GM12873 (cell line): ENCODE measurements around the gene FBXO8.

Experiments used
- TF ChIP-seq, protein P1 (sequence below): IDR thresholded peaks from 2 replicates; pipeline ENCODE4 v1.5.1; 2012; ENCODE audit warnings: low read depth, mild to moderate bottlenecking, moderate library complexity, low read length, control low read depth; ENCODE audit not compliant: insufficient read depth; ENCODE audit errors: missing control alignments

Gene FBXO8

DNA sequence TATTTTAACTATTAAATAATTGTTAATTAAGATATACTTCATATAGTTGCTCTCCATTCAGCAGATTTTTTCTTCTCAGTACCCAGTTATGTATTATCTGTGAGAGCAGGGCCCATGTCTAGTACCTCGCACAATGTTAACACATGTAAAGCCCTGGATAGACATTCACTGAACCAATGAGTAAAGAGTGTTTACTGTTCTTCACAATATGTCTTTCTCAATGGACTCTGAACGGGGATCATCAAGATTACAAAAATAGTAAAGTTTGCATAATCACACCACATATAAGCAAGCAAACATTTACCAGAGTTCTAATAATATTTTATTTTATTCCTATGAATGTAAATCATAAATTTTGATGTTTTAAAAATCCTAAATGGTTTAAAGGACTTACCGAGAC is 47.1 kb downstream of the FBXO8 start:
- TF ChIP-seq, protein P1, sequence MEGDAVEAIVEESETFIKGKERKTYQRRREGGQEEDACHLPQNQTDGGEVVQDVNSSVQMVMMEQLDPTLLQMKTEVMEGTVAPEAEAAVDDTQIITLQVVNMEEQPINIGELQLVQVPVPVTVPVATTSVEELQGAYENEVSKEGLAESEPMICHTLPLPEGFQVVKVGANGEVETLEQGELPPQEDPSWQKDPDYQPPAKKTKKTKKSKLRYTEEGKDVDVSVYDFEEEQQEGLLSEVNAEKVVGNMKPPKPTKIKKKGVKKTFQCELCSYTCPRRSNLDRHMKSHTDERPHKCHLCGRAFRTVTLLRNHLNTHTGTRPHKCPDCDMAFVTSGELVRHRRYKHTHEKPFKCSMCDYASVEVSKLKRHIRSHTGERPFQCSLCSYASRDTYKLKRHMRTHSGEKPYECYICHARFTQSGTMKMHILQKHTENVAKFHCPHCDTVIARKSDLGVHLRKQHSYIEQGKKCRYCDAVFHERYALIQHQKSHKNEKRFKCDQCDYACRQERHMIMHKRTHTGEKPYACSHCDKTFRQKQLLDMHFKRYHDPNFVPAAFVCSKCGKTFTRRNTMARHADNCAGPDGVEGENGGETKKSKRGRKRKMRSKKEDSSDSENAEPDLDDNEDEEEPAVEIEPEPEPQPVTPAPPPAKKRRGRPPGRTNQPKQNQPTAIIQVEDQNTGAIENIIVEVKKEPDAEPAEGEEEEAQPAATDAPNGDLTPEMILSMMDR = no peak

DNA sequence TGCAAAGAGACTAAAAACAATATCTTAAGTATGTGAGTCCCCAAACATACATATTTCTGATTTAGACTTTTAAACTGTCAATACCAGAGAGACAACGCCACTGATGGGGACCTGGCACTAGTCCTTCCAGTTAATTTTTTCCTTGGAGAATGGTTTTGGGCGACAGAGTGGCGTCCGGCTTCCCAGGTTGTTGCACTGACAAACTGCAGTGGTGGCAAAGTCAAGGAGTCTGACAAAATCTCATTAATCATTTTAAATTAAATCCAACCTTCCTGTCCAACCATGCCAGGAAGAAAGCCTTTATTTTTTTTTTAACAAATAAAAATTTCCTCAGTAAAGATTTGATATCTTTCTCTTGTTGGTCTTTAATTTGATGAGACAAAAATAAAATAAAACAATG is 52.8 kb downstream of the FBXO8 start:
- TF ChIP-seq, protein P1 = no peak

DNA sequence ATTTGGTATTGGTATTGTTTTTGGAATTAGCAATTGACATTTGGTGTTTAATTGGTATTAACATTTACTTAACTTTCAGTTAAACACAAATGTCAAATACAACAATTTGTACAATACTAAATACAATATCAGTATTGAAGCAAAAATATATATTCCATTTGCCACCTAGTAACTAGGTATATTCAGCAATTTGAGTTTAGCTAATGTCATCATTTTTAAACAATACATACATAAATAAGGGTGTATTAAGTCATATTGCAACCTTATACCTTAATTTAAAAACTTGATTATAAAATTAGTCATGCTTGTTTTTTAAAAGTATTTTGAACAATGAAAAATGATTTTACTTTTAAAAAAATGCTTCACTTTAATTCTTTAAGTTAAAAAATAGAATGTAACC is 53.3 kb downstream of the FBXO8 start:
- TF ChIP-seq, protein P1 = no peak

DNA sequence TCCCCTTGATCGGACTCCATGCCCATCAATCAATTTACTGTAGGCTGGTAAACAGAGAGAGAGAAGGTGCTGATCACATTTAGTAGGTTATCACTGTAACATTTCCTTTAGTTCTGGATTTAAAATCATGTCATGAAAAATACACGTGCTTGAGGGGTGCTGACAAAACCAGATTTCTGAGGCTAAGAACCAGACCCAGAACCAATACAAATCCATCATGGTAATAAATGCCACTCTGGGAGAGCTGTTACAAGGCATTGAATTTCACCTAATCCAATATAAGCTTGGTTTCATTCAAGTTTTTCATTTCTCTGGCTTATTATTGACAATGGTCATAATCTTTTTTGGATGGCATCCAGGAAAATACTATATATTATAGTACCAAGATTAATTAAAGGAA is 54.5 kb downstream of the FBXO8 start:
- TF ChIP-seq, protein P1 = no peak

DNA sequence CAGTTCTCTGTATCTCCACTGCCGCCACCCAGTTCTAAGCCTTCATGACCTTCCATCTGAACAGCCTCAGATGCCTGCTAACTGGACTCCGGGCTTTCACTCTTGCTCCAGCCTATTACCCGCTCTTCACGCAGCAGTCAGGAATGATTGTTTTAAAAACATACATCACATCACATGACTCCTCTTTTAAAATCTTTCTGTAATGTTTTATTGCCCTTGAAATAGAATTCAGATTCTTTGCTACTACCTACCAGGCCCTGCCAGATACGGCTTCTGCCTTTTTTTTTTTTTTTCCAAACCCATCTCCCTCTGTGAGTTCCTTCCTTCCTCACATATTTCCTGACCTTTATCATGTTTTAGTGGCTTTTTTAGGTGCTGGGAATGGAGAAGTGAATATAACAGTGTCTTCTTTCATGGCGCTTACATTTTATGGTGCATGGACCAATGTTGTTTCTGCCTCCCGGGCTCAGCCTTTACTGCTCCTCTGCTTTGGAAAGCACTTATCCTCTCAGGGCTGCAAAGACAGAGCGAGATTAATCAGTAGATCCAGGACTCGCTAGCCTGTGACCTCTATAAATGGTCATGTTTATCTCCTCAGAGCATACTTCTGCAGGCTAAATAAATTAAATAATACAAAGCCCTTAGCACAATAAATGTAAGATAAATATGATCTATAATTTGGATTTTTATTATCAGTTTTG is 58.0 kb downstream of the FBXO8 start:
- TF ChIP-seq, protein P1 = no peak

DNA sequence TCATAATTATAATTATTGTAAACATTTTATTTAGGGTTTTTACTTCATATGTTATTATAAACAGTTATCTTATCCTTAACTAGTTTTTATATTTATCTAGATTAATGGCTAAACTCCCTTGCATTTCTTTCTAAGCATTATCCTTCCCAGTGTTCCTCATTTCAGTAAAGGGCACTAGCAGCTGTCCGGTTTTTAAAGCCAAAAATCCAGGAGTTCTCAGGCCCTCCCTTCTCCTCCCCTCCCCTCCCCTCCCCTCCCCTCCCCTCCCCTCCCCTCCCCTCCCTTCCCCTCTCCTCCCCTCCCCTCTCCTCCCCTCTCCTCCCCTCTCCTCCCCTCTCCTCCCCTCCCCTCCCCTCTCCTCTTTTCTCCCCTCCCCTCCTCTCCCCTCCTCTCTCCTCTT is 58.9 kb downstream of the FBXO8 start:
- TF ChIP-seq, protein P1 = no peak

DNA sequence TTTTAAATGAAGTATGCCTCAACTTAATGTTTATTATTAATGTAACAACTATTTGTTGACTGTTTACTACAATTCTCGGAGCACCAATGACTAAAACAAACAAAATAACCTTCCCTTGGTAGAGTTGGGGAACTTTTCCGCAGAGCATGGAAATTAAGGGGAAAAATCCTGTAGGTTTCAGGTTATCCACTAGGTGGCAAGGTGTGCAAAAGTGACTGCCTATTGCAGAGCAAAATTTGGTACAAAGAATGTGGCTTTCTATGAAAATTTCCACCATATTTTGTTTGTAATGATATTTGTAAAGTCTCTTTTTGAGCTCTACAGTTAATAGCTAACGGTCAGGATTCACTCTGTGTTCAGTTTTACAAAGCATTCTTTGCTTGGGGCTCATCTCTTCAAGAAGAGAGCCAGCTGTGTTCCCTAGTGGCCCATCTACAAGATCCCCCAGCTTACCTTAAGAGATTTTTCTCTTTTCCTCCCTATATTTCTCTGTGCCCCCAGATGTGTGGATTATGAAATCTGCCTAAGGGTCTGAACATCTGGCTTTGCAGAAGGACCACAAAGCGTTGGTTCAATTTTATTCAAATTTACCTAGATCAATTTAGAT is 61.1 kb downstream of the FBXO8 start:
- TF ChIP-seq, protein P1 = peak; percentile 63
